Tibial artery (tissue), 4 donors: ENCODE results near the gene SMIM1.
"Not testable (repeated sequence)": the region's sequence is repeated elsewhere in the genome, so short reads cannot be mapped to it uniquely, and the experiment has no call there.

Source experiments
- DNase-seq, 2 donors: peaks; one replicate each; pipeline ENCODE4 v3.0.0-alpha.2; 2019
- H3K27ac ChIP-seq, 2 donors: fragments of 200-600 bp; sonication (generic) in 1 of 2; 1 replicate in 1 of 2; 2 replicates in 1 of 2; pipeline ENCODE4 v1.5.1; 2018 to 2019; ENCODE audit warnings: mild to moderate bottlenecking in 1 of 2
- H3K27me3 ChIP-seq, 2 donors: fragments of 200-600 bp; sonication (generic) in 1 of 2; one replicate each; pipeline versions ENCODE4 v1.5.1 to v1.6.0; 2016 to 2019
- H3K36me3 ChIP-seq, 3 donors: fragments of 200-600 bp; sonication (generic) in 2 of 3; one replicate each; pipeline ENCODE4 v1.5.1; 2016 to 2019; ENCODE audit warnings: mild to moderate bottlenecking in 2 of 3
- H3K4me1 ChIP-seq, 4 donors: fragments of 200-600 bp; sonication (generic) in 2 of 4; 1 replicate in 3 of 4; 2 replicates in 1 of 4; pipeline ENCODE4 v1.5.1; 2016 to 2019
- H3K4me3 ChIP-seq, 2 donors: fragments of 200-600 bp; sonication (generic) in 1 of 2; 1 replicate in 1 of 2; 2 replicates in 1 of 2; pipeline ENCODE4 v1.5.1; 2018 to 2019; ENCODE audit warnings: mild to moderate bottlenecking in 2 of 2
- H3K9me3 ChIP-seq, 3 donors: fragments of 200-600 bp; sonication (generic) in 1 of 3; one replicate each; pipeline ENCODE4 v1.5.1; 2016 to 2019
- intact Hi-C: fragments of 100-400 bp; cut with DNase I; formaldehyde crosslinking; loops from one replicate; pipeline ENCODE4 v1.15.0; 2023; ENCODE audit warnings: low total_unique reads
- TF ChIP-seq, protein P1 (sequence below), 2 experiments: fragments of 200-600 bp in 1 of 2; fragments of 450-650 bp in 1 of 2; IDR thresholded peaks; one replicate each; pipeline ENCODE4 v1.5.1; 2017 to 2019; ENCODE audit warnings: antibody characterized with exemption in 2 of 2, mild to moderate bottlenecking in 1 of 2, moderate library complexity in 1 of 2

The SMIM1 gene, protein sequence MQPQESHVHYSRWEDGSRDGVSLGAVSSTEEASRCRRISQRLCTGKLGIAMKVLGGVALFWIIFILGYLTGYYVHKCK

DNA sequence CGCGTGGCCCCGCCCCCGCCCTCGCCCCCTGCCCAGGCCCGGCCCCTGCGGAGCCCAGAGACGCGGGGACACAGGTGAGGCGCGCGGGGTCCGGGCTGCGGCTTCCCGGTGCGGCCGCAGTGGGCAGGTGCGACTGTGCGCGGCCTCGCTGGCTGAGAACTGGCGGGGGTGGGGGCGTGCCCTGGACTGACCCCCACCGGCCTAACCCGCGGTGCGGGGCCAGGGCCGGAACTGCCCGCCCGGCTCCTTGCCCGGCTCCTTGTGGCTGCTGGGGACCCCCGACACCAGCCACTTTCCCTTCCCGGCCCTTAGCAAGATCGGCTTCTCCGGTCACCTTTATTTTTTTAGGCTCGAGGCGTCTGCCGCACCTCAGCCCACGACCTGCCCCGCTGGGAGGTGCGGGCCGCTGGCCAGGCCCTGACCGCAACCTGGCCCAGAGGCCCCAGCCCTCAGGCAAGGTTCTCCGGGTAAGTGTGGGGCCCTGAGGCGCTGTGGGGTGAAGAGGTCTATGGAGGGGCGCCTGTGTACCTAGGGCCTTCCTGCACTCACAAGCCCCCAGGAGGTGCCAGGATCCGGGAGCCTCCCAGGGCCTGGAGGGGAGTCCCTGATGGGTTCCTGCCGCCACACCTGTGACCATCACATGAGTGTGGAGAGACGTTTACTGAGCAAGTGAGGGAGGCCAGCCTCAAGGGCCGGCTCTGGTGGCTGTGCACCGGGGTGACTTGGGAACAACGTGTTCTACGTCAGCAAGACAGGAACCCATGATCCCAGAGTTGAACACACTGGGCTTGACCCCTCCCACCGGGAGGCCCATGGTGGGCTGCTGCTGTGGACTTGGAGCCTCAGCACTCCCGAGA is at the start of gene SMIM1:
Gene SMIM1, plus strand, starts transcription at position 35 of the 857 bp plus-strand sequence. CDS start 2,625 bp downstream, outside the sequence.
- no peak for DNase-seq
- intact Hi-C loops, result no loop called here
- TF ChIP-seq, protein P1, sequence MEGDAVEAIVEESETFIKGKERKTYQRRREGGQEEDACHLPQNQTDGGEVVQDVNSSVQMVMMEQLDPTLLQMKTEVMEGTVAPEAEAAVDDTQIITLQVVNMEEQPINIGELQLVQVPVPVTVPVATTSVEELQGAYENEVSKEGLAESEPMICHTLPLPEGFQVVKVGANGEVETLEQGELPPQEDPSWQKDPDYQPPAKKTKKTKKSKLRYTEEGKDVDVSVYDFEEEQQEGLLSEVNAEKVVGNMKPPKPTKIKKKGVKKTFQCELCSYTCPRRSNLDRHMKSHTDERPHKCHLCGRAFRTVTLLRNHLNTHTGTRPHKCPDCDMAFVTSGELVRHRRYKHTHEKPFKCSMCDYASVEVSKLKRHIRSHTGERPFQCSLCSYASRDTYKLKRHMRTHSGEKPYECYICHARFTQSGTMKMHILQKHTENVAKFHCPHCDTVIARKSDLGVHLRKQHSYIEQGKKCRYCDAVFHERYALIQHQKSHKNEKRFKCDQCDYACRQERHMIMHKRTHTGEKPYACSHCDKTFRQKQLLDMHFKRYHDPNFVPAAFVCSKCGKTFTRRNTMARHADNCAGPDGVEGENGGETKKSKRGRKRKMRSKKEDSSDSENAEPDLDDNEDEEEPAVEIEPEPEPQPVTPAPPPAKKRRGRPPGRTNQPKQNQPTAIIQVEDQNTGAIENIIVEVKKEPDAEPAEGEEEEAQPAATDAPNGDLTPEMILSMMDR (IDR thresholded peaks at IDR 0.05), result no peak
- peaks cover 0 to 8% of the 10 kb centered on the region in 2 donors for H3K27me3 ChIP-seq
- no peaks in the 10 kb centered on the region for H3K36me3 ChIP-seq
- peak within 1 kb of the TSS; percentile 82 to 83 for H3K27ac ChIP-seq
- no peaks in the 10 kb centered on the region for H3K9me3 ChIP-seq
- H3K4me3 ChIP-seq, result peak within 1 kb of the TSS; percentile 60 to 65
- peaks cover 3 to 47% (median 22%) of the 10 kb centered on the region in 4 donors for H3K4me1 ChIP-seq

DNA sequence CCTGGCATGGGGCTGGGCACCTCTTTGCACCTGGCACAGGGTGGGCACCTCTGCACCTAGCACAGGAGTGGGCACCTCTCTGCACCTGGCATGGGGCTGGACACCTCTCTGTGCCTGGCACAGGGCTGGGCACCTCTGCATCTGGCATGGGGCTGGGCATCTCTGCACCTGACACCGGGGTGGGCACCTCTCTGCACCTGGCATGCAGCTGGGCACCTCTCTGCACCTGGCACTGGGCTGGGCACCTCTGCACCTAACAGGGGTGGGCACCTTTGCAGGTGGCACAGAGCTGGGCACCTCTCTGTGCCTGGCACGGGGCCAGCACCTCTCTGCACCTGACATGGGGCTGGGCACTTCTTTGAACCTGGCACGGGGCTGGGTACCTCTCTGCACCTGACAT is 49.7 kb upstream of the SMIM1 start:
- intact Hi-C loops, result loop anchor here (10.0 kb wide), 1 partner anchor 268 kb away; the partner anchor contains the start of gene ARHGEF16
- Histone ChIP-seq H3K4me3 (no peak overlapping the region), H3K27ac (no peak overlapping the region), H3K4me1 (no peaks in the 10 kb centered on the region), H3K36me3 (no peaks in the 10 kb centered on the region), H3K9me3 (no peaks in the 10 kb centered on the region), H3K27me3 (peaks cover 0 to 44% of the 10 kb centered on the region in 2 donors)
- TF ChIP-seq, protein P1 (IDR thresholded peaks at IDR 0.05), result no peak
- no peak for DNase-seq

DNA sequence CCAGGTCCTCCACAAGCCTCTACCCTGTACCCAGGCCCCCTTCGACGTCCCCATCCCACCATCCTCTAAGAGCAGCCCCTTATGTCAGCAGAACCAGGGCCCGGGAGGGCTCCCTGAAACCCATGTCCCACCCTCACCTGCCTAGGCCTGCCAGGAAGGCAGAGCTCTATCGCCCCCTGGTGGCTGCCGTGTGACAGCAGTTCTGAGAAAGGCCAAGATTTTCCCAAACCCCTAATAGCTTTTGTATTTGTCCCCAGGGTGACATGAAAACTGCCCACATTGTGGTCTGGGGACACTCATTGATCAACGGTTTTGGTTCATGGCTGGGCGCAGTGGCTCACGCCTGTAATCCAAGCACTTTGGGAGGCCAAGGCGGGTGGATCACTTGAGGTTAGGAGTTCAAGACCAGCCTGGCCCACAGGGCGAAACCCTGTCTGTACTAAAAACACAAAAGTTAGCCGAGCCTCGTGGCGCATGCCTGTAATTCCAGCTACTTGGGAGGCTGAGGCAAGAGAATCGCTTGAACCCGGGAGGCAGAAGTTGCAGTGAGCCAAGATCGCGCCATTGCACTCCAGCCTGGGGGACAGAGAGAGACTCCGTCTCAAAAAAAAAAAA is 48.0 kb upstream of the SMIM1 start:
- TF ChIP-seq, protein P1 (IDR thresholded peaks at IDR 0.05), result peak; percentile 76 to 97
- H3K4me1 ChIP-seq, DNase-seq, H3K9me3 ChIP-seq, H3K36me3 ChIP-seq, H3K27ac ChIP-seq, H3K4me3 ChIP-seq: not testable (repeated sequence)
- intact Hi-C loops, result loop anchor here (10.0 kb wide), 1 partner anchor 270 kb away; the partner anchor contains the start of gene ARHGEF16
- peaks cover 0 to 46% of the 10 kb centered on the region in 2 donors for H3K27me3 ChIP-seq

DNA sequence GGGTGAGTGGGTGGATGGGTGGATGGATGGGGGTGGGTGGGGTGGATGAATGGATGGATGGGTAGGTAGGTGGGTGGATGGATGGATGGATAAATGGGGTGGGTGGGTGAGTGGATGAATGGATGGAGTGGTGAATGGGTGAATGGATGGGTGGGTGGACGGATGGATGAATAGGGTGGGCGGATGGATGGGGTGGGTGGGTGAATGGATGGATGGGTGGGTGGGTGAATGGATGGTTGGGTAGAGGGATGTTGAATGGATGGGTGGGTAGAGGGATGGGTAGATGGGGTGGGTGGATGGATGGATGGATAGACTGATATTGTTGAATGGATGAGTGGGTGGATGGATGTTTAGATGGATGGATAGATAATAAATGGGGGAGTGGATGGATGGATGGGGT is 47.2 kb upstream of the SMIM1 start:
- intact Hi-C loops, result loop anchor here (10.0 kb wide), 1 partner anchor 271 kb away; the partner anchor contains the start of gene ARHGEF16
- H3K36me3 ChIP-seq, result no peaks in the 10 kb centered on the region
- no peaks in the 10 kb centered on the region for H3K9me3 ChIP-seq
- no peak for DNase-seq
- no peak overlapping the region for H3K27ac ChIP-seq
- peaks cover 0 to 55% of the 10 kb centered on the region in 2 donors for H3K27me3 ChIP-seq
- H3K4me1 ChIP-seq, result no peaks in the 10 kb centered on the region
- H3K4me3 ChIP-seq, result no peak overlapping the region
- TF ChIP-seq, protein P1 (IDR thresholded peaks at IDR 0.05), result no peak

DNA sequence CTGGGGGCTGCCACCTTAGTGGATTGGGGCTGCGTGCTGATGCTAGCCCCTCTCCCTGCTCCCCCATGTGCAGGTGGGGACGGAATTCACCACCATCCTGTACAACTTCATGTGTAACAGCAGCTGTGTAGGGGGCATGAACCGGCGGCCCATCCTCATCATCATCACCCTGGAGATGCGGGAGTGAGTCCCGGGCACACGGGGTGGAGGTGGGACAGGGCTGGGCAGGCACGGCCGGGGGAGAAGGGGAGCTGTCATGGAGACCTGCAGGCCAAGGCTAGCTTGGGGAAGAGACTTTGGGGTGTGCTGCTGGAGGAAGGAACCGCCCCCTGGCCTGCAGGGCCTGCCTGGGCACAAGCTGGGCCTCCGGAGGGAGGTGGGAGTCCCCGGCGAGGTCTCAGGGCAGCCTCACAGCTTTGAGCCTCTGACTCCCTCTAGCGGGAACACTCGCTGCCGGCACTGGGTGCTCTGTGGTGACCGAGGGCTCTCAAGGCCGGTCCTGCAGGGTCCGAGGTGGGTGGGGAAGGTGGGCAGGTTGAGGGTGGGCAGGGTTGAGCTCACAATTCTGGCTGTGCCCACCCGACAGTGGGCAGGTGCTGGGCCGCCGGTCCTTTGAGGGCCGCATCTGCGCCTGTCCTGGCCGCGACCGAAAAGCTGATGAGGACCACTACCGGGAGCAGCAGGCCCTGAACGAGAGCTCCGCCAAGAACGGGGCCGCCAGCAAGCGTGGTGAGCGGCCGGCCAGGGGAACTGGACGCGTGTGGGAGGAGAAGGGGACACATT is 45.3 kb upstream of the SMIM1 start:
- TF ChIP-seq, protein P1 (IDR thresholded peaks at IDR 0.05), result no peak
- Histone ChIP-seq H3K4me1 (peaks cover 0 to 5% (median 2%) of the 10 kb centered on the region in 4 donors), H3K4me3 (no peak overlapping the region), H3K9me3 (no peaks in the 10 kb centered on the region), H3K27me3 (peaks cover 0 to 71% of the 10 kb centered on the region in 2 donors), H3K36me3 (no peaks in the 10 kb centered on the region), H3K27ac (no peak overlapping the region)
- DNase-seq, result no peak
- intact Hi-C loops, result loop anchor here (10.0 kb wide), 1 partner anchor 272 kb away; the partner anchor contains the start of gene ARHGEF16
